Naive thymus-derived CD4-positive, alpha-beta T cell (primary cell): ENCODE results near the gene MAP3K15. TPM values are rescaled to one million over a fixed set of nuclear protein-coding genes. Genes with fewer than 3 reads are reported as not detected.
"Not testable (repeated sequence)": the region's sequence is repeated elsewhere in the genome, so short reads cannot be mapped to it uniquely, and the experiment has no call there.

Source experiments
- ATAC-seq: fragments of 150-1000 bp; cut with Tn5 transposase; 2 replicates; pipeline ENCODE4 v1.10.0; 2021; ENCODE audit warnings: mild to moderate bottlenecking, moderate library complexity
- CTCF ChIA-PET: fragments of 350-600 bp; sonication (Branson Sonifier 250); formaldehyde crosslinking; loops from one replicate; lab custom pipeline; 2021; ENCODE audit warnings: antibody characterized with exemption; lab: Charles Lee
- POLR2A ChIA-PET: fragments of 350-600 bp; sonication (Branson Sonifier 250); formaldehyde crosslinking; loops from one replicate; lab custom pipeline; 2021; ENCODE audit warnings: antibody characterized with exemption, inconsistent platforms; lab: Charles Lee
- DNase-seq, 9 donors: peaks; one replicate each; pipeline versions ENCODE4 v3.0.0 to v3.0.0-alpha.2; 2020 to 2022; ENCODE audit warnings: mixed read lengths in 1 of 9
- H3K27ac ChIP-seq: one replicate; pipeline ENCODE4 v1.7.0; 2013; ENCODE audit warnings: mild to moderate bottlenecking, low read depth, low read length, moderate library complexity
- H3K27me3 ChIP-seq, 2 donors: one replicate each; pipeline ENCODE4 v1.7.0; 2013; ENCODE audit warnings: low read length in 2 of 2, mild to moderate bottlenecking in 2 of 2, moderate library complexity in 2 of 2; ENCODE audit not compliant: control insufficient read depth in 2 of 2, insufficient read depth in 2 of 2
- H3K36me3 ChIP-seq, 3 experiments: 1 replicate in 2 of 3; 2 replicates in 1 of 3; pipeline ENCODE4 v1.7.0; 2013; ENCODE audit warnings: low read length in 3 of 3, mild to moderate bottlenecking in 3 of 3, moderate library complexity in 1 of 3; ENCODE audit not compliant: insufficient read depth in 3 of 3, control insufficient read depth in 2 of 3
- H3K4me1 ChIP-seq, 2 donors: one replicate each; pipeline ENCODE4 v1.7.0; 2013; ENCODE audit warnings: low read length in 2 of 2, mild to moderate bottlenecking in 2 of 2, moderate library complexity in 1 of 2; ENCODE audit not compliant: control insufficient read depth in 2 of 2, insufficient read depth in 2 of 2
- H3K4me3 ChIP-seq: 2 replicates; pipeline ENCODE4 v1.7.0; 2013; ENCODE audit warnings: mild to moderate bottlenecking, low read length
- H3K9me3 ChIP-seq, 3 experiments: 1 replicate in 2 of 3; 2 replicates in 1 of 3; pipeline ENCODE4 v1.7.0; 2013; ENCODE audit warnings: low read length in 3 of 3; ENCODE audit not compliant: control insufficient read depth in 2 of 3
- H3K27ac Mint-ChIP-seq, 9 donors: one replicate each; pipeline ENCODE4 v1.8.0; 2020 to 2022; ENCODE audit warnings: mixed read lengths in 9 of 9, mild to moderate bottlenecking in 8 of 9, moderate library complexity in 5 of 9, inconsistent platforms in 2 of 9
- H3K27me3 Mint-ChIP-seq, 5 donors: one replicate each; pipeline ENCODE4 v1.8.0; 2021 to 2022; ENCODE audit warnings: mixed read lengths in 5 of 5, mild to moderate bottlenecking in 1 of 5
- H3K36me3 Mint-ChIP-seq, 5 donors: one replicate each; pipeline ENCODE4 v1.8.0; 2020 to 2022; ENCODE audit warnings: mixed read lengths in 5 of 5, mild to moderate bottlenecking in 3 of 5, inconsistent platforms in 1 of 5
- H3K4me1 Mint-ChIP-seq, 7 donors: one replicate each; pipeline ENCODE4 v1.8.0; 2020 to 2022; ENCODE audit warnings: mixed read lengths in 7 of 7, mild to moderate bottlenecking in 3 of 7, inconsistent platforms in 1 of 7
- H3K4me3 Mint-ChIP-seq, 10 donors: one replicate each; pipeline ENCODE4 v1.8.0; 2020 to 2022; ENCODE audit warnings: mild to moderate bottlenecking in 10 of 10, mixed read lengths in 10 of 10, moderate library complexity in 6 of 10, inconsistent platforms in 2 of 10
- H3K9me3 Mint-ChIP-seq, 11 donors: one replicate each; pipeline ENCODE4 v1.8.0; 2020 to 2022; ENCODE audit warnings: mixed read lengths in 11 of 11, mild to moderate bottlenecking in 4 of 11, inconsistent platforms in 1 of 11, moderate library complexity in 1 of 11
- intact Hi-C, 2 donors: fragments of 100-400 bp; cut with micrococcal nuclease; formaldehyde crosslinking; loops; one replicate each; pipeline ENCODE4 v1.15.1; 2023
- polyA plus RNA-seq, 2 donors: library from polyadenylated mRNA; unstranded; fragments of 300-500 nt; fragmentation: Illumina TruSeq; gene quantifications; one replicate each; pipeline ENCODE4 v1.2.3, GENCODE V29; 2021
- total RNA-seq, 6 experiments: library from RNA in 5 of 6; stranded (reverse) in 5 of 6; gene quantifications; 1 replicate in 5 of 6; 2 replicates in 1 of 6; pipeline ENCODE4 v1.2.3 and lab custom pipeline; 2021 to 2026

MAP3K15 gene
- total and polyA plus RNA-seq, 7 experiments from 2014 or later, result 0.04 to 0.10 TPM; not detected in 5

DNA sequence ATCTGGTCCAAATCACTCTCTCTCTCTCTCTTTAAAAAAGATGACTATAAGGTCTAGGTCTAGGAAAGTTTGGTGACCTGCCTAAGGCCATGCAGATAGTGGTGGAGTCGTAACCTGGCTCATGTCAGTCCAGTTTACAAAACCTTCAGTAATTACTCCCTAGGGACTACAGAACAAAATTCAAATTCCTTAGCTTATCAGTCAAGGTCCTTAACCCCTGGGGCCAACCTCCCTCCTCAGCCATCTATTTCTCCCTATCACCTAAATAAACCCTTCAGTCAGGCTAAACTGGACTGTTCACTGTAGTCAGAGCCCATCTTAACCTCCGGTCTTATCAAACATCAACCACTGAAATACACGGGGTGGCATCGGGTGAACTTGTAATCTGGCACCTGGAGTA, 68.9 kb downstream of the MAP3K15 start:
- CTCF ChIA-PET, result interaction anchor here (0.5 kb wide), 1 partner anchor 27 kb away, joined by 3 read pairs; no protein-coding TSS in a partner anchor

DNA sequence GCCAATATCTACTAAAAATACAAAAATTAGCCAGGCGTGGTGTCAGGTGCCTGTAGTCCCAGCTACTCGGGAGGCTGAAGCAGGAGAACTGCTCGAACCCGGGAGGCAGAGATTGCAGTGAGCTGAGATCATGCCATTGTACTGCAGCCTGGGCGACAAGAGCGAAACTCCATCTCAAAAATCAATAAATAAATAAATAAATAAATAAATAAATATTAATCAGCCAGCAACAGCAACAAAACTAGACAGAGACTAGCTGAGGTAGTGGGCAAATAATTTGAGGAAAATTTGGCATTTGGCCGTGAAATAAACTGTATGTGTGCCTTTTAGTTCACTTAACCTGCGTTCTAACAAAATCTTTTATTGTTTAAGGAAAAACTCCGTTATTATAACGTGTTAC, 69.5 kb downstream of the MAP3K15 start:
- POLR2A ChIA-PET, H3K4me3 Mint-ChIP-seq, intact Hi-C loops, DNase-seq, H3K27me3 ChIP-seq, H3K4me1 ChIP-seq, H3K4me1 Mint-ChIP-seq, ATAC-seq, H3K27ac Mint-ChIP-seq, H3K27ac ChIP-seq, CTCF ChIA-PET, H3K36me3 Mint-ChIP-seq, H3K4me3 ChIP-seq, H3K36me3 ChIP-seq, H3K9me3 Mint-ChIP-seq, H3K27me3 Mint-ChIP-seq, H3K9me3 ChIP-seq: not testable (repeated sequence)

More for the DNA sequence above, 68.9 kb downstream of the MAP3K15 start:
- Histone ChIP-seq H3K36me3 (no peaks in the 10 kb centered on the region), H3K4me3 (no peak overlapping the region), H3K27ac (no peak overlapping the region), H3K4me1 (no peaks in the 10 kb centered on the region), H3K27me3 (no peaks in the 10 kb centered on the region), H3K9me3 (no peaks in the 10 kb centered on the region)
- Mint-ChIP-seq H3K4me1 (no peaks in the 10 kb centered on the region), H3K9me3 (peaks cover 0 to under 1% (median 0%) of the 10 kb centered on the region in 11 donors), H3K36me3 (no peaks in the 10 kb centered on the region), H3K27ac (no peak overlapping the region), H3K27me3 (peaks cover 0 to 5% (median 3%) of the 10 kb centered on the region in 5 donors), H3K4me3 (no peak overlapping the region)
- intact Hi-C loops, result no loop called here
- no peak for ATAC-seq
- no peak for DNase-seq
- POLR2A ChIA-PET, result no interaction called here

DNA sequence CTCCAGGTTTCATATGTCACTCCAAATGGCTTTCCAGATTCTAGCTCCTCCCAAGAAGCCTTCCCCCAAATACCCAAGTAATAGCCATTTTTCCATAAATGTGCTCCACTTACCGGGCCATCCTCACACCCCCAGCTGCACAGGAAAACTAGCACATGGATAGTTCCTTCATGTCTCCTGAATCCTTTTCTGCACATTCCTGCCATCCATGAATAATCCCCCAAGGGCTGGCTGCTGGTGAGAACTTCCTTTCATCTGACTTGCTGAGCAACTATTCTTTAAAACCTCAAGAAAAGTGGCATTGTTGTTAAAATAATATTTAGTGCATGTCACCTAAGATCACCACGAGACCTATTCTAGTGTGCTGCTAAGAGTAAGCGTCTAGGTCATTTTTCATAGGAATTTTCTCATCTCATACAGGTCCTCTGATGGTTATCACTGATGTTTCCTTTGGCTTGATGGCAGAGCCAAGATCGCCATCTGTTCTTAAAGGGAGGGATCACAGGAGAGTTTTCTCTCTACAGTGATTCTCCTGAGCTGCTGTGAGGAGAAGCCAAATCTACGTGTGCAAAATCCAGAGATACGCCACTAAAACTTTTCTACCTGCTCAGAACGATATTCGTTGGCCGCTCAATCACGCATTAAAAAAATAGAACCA, 71.3 kb downstream of the MAP3K15 start:
- DNase-seq, result no peak
- ChIA-PET CTCF (interaction anchor here (0.6 kb wide), 1 partner anchor 92 kb away, joined by 3 read pairs; no protein-coding TSS in a partner anchor), POLR2A (no interaction called here)
- no peak overlapping the region for H3K27ac ChIP-seq
- Mint-ChIP-seq H3K4me1 (no peaks in the 10 kb centered on the region), H3K27me3 (peaks cover 0 to 2% (median 0%) of the 10 kb centered on the region in 5 donors), H3K36me3 (no peaks in the 10 kb centered on the region), H3K4me3 (no peak overlapping the region), H3K9me3 (no peaks in the 10 kb centered on the region), H3K27ac (no peak overlapping the region)
- no peak overlapping the region for H3K4me3 ChIP-seq
- no peak for ATAC-seq
- H3K9me3 ChIP-seq, result no peaks in the 10 kb centered on the region
- intact Hi-C loops, result no loop called here
- H3K4me1 ChIP-seq, result no peaks in the 10 kb centered on the region
- no peaks in the 10 kb centered on the region for H3K36me3 ChIP-seq
- H3K27me3 ChIP-seq, result no peaks in the 10 kb centered on the region

DNA sequence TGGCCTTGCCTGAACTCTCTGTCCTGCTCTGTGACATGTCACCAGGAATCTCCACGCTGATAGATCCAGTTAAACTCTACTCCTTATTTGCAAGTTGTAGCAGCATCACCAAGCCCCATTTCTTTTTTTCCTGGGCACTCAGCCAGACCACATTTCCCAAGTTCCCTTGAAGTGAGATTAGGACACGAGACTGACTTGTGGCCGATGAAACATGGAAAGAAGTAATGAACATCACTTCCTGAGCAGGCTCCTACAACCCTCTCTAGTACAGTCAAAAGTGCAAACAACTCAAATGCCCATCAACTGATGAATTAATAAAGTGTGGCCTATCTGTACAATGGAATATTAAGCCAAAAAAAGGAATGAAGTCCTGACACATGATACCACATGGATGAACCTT, 74.6 kb downstream of the MAP3K15 start:
- Histone ChIP-seq H3K36me3 (no peaks in the 10 kb centered on the region), H3K4me1 (no peaks in the 10 kb centered on the region), H3K27me3 (no peaks in the 10 kb centered on the region), H3K4me3 (no peak overlapping the region), H3K27ac (no peak overlapping the region), H3K9me3 (no peaks in the 10 kb centered on the region)
- H3K27me3 Mint-ChIP-seq, result peaks cover 0 to 5% (median 0%) of the 10 kb centered on the region in 5 donors
- H3K4me1 Mint-ChIP-seq, result no peaks in the 10 kb centered on the region
- ChIA-PET POLR2A (no interaction called here), CTCF (no interaction called here)
- no peak overlapping the region for H3K4me3 Mint-ChIP-seq
- peaks cover 0 to 5% (median 0%) of the 10 kb centered on the region in 11 donors for H3K9me3 Mint-ChIP-seq
- no peak overlapping the region for H3K27ac Mint-ChIP-seq
- intact Hi-C loops, result no loop called here
- no peak for ATAC-seq
- no peaks in the 10 kb centered on the region for H3K36me3 Mint-ChIP-seq
- no peak for DNase-seq

DNA sequence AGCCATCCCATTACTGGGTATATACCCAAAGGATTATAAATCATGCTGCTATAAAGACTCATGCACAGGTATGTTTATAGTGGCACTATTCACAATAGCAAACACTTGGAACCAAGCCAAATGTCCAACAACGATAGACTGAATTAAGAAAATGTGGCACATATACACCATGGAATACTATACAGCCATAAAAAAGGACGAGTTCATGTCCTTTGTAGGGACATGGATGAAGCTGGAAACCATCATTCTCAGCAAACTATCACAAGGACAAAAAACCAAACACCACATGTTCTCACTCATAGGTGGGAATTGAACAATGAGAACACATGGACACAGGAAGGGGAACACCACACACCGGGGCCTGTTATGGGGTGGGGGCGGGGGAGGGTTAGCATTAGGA, 92.6 kb downstream of the MAP3K15 start:
- H3K4me3 Mint-ChIP-seq, result not testable (repeated sequence)
- peaks cover 0 to 23% (median 5%) of the 10 kb centered on the region in 11 donors for H3K9me3 Mint-ChIP-seq

DNA sequence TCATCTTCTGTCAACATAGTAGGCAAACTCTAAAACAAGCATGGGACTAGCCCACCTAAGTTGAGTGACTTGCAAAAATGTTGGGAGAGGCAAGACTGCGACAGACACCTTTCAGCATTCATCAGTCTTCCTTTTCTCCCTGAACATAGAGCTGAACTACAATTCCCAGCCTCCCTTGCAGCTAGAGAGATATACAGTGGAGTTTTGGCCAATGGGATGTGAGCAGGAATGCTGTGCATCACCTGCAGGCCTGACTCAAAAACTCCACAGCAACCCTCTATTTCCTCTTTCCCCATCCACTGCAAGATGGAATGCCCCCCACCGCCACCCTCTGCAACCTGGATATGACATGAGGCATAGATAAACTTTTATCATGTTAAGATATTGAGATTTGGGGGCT, 105.0 kb downstream of the MAP3K15 start:
- H3K27ac Mint-ChIP-seq, result no peak overlapping the region
- ATAC-seq, result no peak
- CTCF ChIA-PET, result no interaction called here

More for the DNA sequence above, 92.6 kb downstream of the MAP3K15 start:
- H3K36me3 ChIP-seq, H3K4me3 ChIP-seq, DNase-seq, H3K4me1 ChIP-seq, CTCF ChIA-PET, H3K27me3 ChIP-seq, H3K9me3 ChIP-seq, POLR2A ChIA-PET, H3K27ac Mint-ChIP-seq, H3K27me3 Mint-ChIP-seq, H3K4me1 Mint-ChIP-seq, H3K36me3 Mint-ChIP-seq, H3K27ac ChIP-seq, intact Hi-C loops, ATAC-seq: not testable (repeated sequence)

DNA sequence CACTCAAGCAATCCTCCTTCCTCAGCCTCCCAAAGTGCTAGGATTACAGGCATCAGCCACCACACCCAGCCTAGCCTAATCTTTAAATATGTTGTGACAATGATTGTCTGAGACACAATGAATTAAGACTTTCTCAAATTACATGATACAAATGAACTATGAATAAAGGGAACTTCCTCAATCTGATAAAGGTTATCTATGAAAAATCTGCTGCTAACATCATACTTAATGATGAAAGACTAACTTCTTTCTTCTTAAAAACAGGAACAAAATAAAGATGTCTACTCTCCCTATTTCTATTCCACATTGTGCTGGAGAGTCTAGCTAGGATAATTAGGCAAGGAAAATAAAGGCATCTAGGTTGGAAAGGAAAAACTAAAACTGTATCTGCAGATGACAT, 111.6 kb downstream of the MAP3K15 start:
- Histone ChIP-seq H3K27ac (no peak overlapping the region), H3K36me3 (no peaks in the 10 kb centered on the region), H3K27me3 (no peaks in the 10 kb centered on the region), H3K9me3 (no peaks in the 10 kb centered on the region), H3K4me3 (no peak overlapping the region), H3K4me1 (no peaks in the 10 kb centered on the region)
- peaks cover 0 to 7% (median 3%) of the 10 kb centered on the region in 5 donors for H3K27me3 Mint-ChIP-seq
- no peaks in the 10 kb centered on the region for H3K9me3 Mint-ChIP-seq
- intact Hi-C loops, result no loop called here
- no peak overlapping the region for H3K27ac Mint-ChIP-seq
- no peaks in the 10 kb centered on the region for H3K4me1 Mint-ChIP-seq
- ChIA-PET POLR2A (no interaction called here), CTCF (no interaction called here)
- no peak overlapping the region for H3K4me3 Mint-ChIP-seq
- no peaks in the 10 kb centered on the region for H3K36me3 Mint-ChIP-seq
- DNase-seq (no peak), ATAC-seq (no peak)

More for the DNA sequence above, 105.0 kb downstream of the MAP3K15 start:
- no peaks in the 10 kb centered on the region for H3K4me1 Mint-ChIP-seq
- H3K36me3 Mint-ChIP-seq, result no peaks in the 10 kb centered on the region
- Histone ChIP-seq H3K4me1 (no peaks in the 10 kb centered on the region), H3K9me3 (no peaks in the 10 kb centered on the region), H3K36me3 (no peaks in the 10 kb centered on the region), H3K27me3 (no peaks in the 10 kb centered on the region), H3K27ac (no peak overlapping the region), H3K4me3 (no peak overlapping the region)
- peaks cover 0 to 16% (median 9%) of the 10 kb centered on the region in 5 donors for H3K27me3 Mint-ChIP-seq
- intact Hi-C loops, result no loop called here
- no peak overlapping the region for H3K4me3 Mint-ChIP-seq
- POLR2A ChIA-PET, result no interaction called here
- H3K9me3 Mint-ChIP-seq, result peaks cover 0 to 5% (median 0%) of the 10 kb centered on the region in 11 donors
- no peak for DNase-seq
